Ramos (cell line): ENCODE measurements around the gene WDR90.

ENCODE experiments used
- in situ Hi-C: fragments of 300-500 bp; cut with MboI; formaldehyde crosslinking; loops from one replicate; pipeline ENCODE4 v1.14.3; 2022; ENCODE audit warnings: low sequenced_read_pairs; ENCODE audit not compliant: unreplicated experiment

WDR90 gene

GRCh38 chr16:625977-626765 is 23.0 kb upstream of the WDR90 start:
- in situ Hi-C loops, result no loop called here

GRCh38 chr16:626787-627453 is 22.2 kb upstream of the WDR90 start:
- in situ Hi-C loops, result no loop called here

- in situ Hi-C loops, result no loop called here
These were observed 21.5 kb upstream of the WDR90 start for GRCh38 chr16:627454-628239.

- in situ Hi-C loops, result no loop called here
These were observed 20.7 kb upstream of the WDR90 start for GRCh38 chr16:628321-629061.

- in situ Hi-C loops, result no loop called here
These were observed 19.9 kb upstream of the WDR90 start for GRCh38 chr16:629185-629832.

GRCh38 chr16:629833-630248 is 19.3 kb upstream of the WDR90 start:
- in situ Hi-C loops, result no loop called here

GRCh38 chr16:630249-630814 is 18.8 kb upstream of the WDR90 start:
- in situ Hi-C loops, result no loop called here

GRCh38 chr16:630815-631405 is 18.3 kb upstream of the WDR90 start, which contains the start of gene WFIKKN1:
TSS of gene WFIKKN1 (plus strand) at chr16:630985. CDS start at chr16:631254, 269 bp downstream.
- in situ Hi-C loops, result no loop called here

GRCh38 chr16:631808-632358 is 17.3 kb upstream of the WDR90 start:
- in situ Hi-C loops, result no loop called here

GRCh38 chr16:632486-633335 is 16.5 kb upstream of the WDR90 start:
- in situ Hi-C loops, result no loop called here

- in situ Hi-C loops, result no loop called here
These were observed 15.7 kb upstream of the WDR90 start for GRCh38 chr16:633336-634050.

- in situ Hi-C loops, result no loop called here
These were observed 15.0 kb upstream of the WDR90 start for GRCh38 chr16:634051-634670.

GRCh38 chr16:634996-635395 is 14.2 kb upstream of the WDR90 start:
- in situ Hi-C loops, result no loop called here

- in situ Hi-C loops, result no loop called here
These were observed 13.5 kb upstream of the WDR90 start for GRCh38 chr16:635573-636205.

GRCh38 chr16:636206-637080 is 12.7 kb upstream of the WDR90 start, which contains the start of gene METTL26:
TSS of gene METTL26 (minus strand) at chr16:636305. CDS start at chr16:636290, 15 bp downstream.
- in situ Hi-C loops, result no loop called here
